Measurements from ENCODE around the gene SLC25A40.
"Not testable (repeated sequence)": the region's sequence is repeated elsewhere in the genome, so short reads cannot be mapped to it uniquely, and the experiment has no call there.

SLC25A40 gene

DNA sequence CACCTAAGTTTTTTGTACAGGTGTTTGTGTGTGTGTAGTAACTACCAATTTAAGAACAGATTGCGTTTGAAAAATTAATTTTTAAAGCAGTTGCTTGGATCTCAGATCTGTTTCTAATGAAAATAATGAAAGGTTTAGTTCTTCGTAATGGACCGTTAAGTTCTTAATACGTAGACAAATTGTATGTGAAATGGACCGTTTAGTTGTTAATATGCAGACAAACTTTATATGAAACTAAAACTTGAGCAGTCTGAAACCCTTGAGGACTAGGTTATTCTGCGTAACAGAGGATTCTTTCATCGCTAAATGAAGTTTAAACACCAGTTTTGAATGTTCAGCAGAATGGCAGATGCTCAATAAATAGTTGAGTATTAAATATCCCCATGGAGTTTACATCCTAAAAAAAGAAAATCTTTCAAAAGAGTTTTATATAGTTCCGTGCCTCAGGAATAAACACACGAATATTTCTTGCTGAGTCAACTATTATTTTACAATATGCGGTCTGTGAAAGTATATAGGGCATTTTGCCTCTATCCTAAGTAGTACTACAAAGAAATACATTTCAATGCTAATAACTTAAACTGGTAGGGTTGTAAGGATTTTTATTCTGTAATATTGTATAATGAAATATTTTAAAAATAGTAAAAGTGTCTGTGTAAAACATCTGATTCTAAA, 1.3 kb upstream of the SLC25A40 start:
- DNase-seq: no peak
- Mint-ChIP-seq H3K27me3 (no peaks in the 10 kb centered on the region), H3K4me3 (peak overlapping the region; percentile 97), H3K4me1 (ENCODE audit: low read depth) (peaks cover 54% of the 10 kb centered on the region), H3K27ac (peak overlapping the region; percentile 96), H3K36me3 (ENCODE audit: low read depth) (peaks cover 87% of the 10 kb centered on the region), H3K9me3 (peaks cover 3% of the 10 kb centered on the region)

DNA sequence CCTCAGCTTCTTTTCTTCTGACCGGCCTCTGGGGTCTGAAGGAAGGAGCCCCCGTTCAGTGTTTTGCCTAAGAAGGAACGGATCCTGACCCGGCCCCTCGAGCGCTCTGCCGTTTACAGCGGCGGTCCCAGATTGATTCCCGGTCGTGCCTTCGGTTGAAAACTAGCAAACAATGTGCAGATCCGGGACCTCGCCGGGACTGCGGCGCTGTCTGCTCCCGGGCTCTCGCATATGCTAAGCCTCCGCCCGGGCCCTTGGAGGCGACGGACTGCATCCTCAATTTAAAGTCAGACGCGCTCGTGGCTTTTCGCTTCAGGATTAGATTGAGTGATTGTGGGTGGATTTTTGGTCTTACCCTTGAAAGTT, 692 bp upstream of the SLC25A40 start:
- Mint-ChIP-seq H3K27me3 (no peaks in the 10 kb centered on the region), H3K9me3 (peaks cover 9% of the 10 kb centered on the region), H3K4me1 (ENCODE audit: low read depth) (peaks cover 56% of the 10 kb centered on the region), H3K4me3 (peak overlapping the region; percentile 97), H3K27ac (peak overlapping the region; percentile 96), H3K36me3 (ENCODE audit: low read depth) (peaks cover 87% of the 10 kb centered on the region)
- DNase-seq: peak; percentile 71

DNA sequence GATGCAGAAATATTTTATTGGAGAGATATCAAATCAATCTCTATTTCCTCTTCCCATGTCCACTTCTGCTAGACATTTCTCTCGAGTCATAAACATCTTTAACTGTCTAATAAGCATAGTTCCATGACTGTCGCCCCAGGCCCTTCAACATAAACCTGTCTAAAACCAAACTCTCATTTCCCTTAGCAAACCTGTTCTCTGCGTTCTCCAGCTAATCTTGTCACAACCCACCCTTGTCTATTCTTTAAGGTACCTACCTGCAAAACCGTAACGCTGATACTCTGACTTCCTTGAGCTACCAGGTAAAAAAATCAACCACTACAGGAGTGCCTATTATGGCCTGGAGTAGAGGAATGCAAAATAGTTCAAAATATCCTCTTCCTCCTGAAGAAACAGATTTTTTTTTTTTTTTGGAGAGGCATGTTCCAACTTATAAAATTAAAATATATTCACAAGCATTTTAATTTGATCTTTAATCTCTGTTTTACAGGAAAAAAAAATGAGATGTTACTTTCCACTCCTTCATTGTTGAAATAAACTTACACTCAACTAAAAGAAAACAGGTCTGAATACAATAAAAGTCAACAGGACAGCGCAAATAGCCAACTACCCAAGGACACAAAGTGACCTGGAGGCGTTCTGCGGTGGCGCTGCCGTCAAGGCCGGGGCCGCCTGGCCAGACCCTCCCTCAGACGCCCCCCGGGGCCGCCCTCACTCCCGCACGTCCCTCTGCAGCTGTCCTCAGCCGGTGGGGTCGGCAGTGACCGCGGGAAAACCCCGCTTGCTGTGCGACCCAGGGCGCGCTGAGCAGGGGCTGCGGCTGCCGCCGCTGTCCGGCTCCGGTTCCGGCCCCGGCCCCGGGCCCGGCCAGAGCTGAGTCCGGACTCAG, 765 bp downstream of the SLC25A40 start:
- peaks cover 48% of the 10 kb centered on the region for H3K4me1 Mint-ChIP-seq (ENCODE audit: low read depth)
- H3K27me3 Mint-ChIP-seq: no peaks in the 10 kb centered on the region
- H3K9me3 Mint-ChIP-seq: peaks cover 16% of the 10 kb centered on the region
- peak overlapping the region; percentile 97 for H3K4me3 Mint-ChIP-seq
- peaks cover 88% of the 10 kb centered on the region for H3K36me3 Mint-ChIP-seq (ENCODE audit: low read depth)
- peak overlapping the region; percentile 92 for H3K27ac Mint-ChIP-seq
- DNase-seq: no peak

DNA sequence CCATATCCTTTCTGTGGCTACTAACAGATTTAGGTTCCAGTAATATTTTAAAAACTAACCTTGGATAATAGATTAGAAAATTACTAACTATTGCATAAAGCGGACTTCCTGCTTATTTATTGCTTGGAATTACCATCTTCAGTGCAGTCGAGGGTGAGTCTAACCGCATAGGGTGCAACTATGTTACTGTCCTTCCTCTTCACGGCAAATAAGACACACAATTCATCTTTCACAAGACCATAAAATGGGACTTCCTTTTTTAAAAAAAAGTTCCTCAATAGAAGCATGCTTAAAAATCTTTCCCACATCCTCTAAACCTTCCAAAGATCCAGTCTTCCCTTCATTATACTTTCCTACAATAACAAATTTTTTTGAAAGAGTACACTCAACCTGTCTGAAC, 2.1 kb downstream of the SLC25A40 start:
- peaks cover 88% of the 10 kb centered on the region for H3K36me3 Mint-ChIP-seq (ENCODE audit: low read depth)
- H3K4me3 Mint-ChIP-seq: peak overlapping the region; percentile 97
- DNase-seq: no peak
- H3K27me3 Mint-ChIP-seq: no peaks in the 10 kb centered on the region
- H3K9me3 Mint-ChIP-seq: peaks cover 16% of the 10 kb centered on the region
- peaks cover 41% of the 10 kb centered on the region for H3K4me1 Mint-ChIP-seq (ENCODE audit: low read depth)
- peak overlapping the region; percentile 6 for H3K27ac Mint-ChIP-seq

DNA sequence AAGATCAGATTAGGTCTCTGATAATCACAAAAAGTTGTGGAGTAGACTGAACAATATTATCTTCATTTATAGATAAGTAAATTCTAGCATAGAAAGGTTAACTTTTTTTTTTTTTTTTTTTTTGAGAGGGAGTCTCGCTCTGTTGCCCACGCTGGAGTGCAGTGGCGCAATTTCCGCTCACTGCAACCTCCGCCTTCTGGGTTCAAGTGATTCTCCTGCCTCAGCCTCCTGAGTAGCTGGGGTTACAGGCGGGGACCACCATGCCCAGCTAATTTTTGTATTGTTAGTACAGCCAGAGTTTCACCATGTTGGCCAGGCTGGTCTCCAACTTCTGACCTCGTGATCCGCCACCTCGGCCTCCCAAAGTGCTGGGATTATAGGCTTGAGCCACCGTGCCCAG, 2.8 kb downstream of the SLC25A40 start:
- Mint-ChIP-seq H3K4me1 (ENCODE audit: low read depth) (peaks cover 34% of the 10 kb centered on the region), H3K36me3 (ENCODE audit: low read depth) (peaks cover 88% of the 10 kb centered on the region), H3K9me3 (peaks cover 16% of the 10 kb centered on the region)
- not testable (repeated sequence) for H3K4me3 Mint-ChIP-seq, H3K27ac Mint-ChIP-seq, H3K27me3 Mint-ChIP-seq, DNase-seq

DNA sequence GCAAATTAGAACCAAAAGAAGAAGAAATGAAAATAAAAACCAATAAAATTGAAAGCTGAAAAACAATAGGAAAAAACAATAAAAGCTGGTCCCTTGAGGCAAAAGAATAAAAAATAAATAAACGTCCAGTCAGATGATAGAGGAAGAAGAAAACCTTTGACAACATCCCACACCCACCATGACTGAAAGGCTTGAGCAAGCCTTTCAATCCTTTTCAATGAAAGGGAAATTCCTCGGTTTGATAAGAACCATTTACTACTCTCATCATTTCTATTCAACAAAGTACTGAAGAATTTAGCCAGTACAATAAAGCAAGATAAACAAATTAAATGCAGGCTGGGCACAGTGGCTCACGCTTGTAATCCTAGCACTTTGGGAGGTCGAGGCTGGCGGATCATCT, 3.8 kb downstream of the SLC25A40 start:
- Mint-ChIP-seq H3K4me1 (ENCODE audit: low read depth) (peaks cover 29% of the 10 kb centered on the region), H3K27ac (no peak overlapping the region), H3K4me3 (no peak overlapping the region), H3K27me3 (no peaks in the 10 kb centered on the region), H3K9me3 (peaks cover 19% of the 10 kb centered on the region), H3K36me3 (ENCODE audit: low read depth) (peaks cover 90% of the 10 kb centered on the region)
- DNase-seq: no peak

DNA sequence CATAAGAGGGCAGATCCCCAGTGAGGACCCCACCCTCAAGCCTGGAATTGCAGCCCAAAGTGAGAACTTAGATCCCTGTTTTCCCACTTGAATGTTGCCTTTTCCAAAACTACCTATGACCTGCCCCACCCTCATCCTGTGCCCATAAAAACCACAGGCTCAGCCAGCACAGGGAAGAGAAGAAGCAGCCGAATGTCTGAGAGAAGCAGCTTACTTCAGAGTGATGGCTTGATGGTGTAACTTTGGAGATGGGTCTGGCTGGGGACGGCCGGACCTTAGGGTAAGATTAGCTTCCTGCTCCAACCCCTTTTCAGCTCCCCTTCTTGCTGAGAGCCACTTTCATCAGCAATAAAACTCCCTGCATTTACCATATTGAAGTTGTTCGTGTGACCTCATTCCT, 5.7 kb downstream of the SLC25A40 start:
- no peak for DNase-seq
- no peak overlapping the region for H3K27ac Mint-ChIP-seq
- no peaks in the 10 kb centered on the region for H3K27me3 Mint-ChIP-seq
- H3K4me1 Mint-ChIP-seq (ENCODE audit: low read depth): peaks cover 29% of the 10 kb centered on the region
- no peak overlapping the region for H3K4me3 Mint-ChIP-seq
- H3K9me3 Mint-ChIP-seq: peaks cover 32% of the 10 kb centered on the region
- peaks cover 96% of the 10 kb centered on the region for H3K36me3 Mint-ChIP-seq (ENCODE audit: low read depth)

DNA sequence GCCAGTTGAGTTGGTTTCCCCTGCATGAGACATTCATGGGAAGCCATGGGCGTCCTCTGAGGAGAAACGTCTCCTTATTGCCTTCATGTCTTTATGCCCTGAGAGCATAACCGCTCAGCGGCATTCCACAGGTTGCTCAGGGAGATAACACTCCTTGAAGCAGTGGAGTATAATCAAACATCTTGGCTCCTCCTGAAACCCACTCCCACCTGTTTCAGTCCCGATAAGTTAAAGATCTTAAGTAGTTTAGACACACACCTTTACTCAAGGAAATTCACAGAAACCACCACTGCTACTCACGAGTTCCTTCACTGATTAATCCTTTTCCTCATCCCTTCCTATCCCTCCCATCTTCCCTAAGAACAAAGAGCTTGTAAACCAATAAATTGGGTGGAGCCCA, 9.6 kb downstream of the SLC25A40 start:
- H3K27ac Mint-ChIP-seq, DNase-seq, H3K4me3 Mint-ChIP-seq, H3K27me3 Mint-ChIP-seq: not testable (repeated sequence)
- H3K36me3 Mint-ChIP-seq (ENCODE audit: low read depth): peaks cover 87% of the 10 kb centered on the region
- peaks cover 11% of the 10 kb centered on the region for H3K4me1 Mint-ChIP-seq (ENCODE audit: low read depth)
- peaks cover 27% of the 10 kb centered on the region for H3K9me3 Mint-ChIP-seq

DNA sequence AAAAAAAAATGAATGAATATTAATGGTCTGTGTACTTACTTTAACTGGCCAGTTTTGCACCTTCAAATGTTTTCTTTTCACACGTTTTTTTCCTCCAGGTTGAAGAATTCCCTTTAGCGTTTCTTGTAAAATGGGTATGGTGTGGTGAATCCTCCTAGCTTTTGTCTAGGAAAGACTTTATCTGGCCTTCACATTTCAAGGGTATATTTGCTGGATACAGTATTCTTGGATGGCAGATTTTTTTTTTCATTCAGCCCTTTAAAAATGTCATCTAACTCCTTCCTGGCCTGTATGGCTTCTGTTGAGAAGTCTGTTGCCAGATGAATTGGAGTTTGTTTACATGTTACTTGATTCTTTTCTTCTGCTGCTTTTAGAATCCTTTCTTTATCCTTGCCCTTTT, 10.1 kb downstream of the SLC25A40 start:
- Mint-ChIP-seq H3K27me3 (no peaks in the 10 kb centered on the region), H3K9me3 (peaks cover 25% of the 10 kb centered on the region), H3K36me3 (ENCODE audit: low read depth) (peaks cover 82% of the 10 kb centered on the region), H3K27ac (no peak overlapping the region), H3K4me3 (no peak overlapping the region), H3K4me1 (ENCODE audit: low read depth) (peaks cover 10% of the 10 kb centered on the region)
- DNase-seq: no peak

DNA sequence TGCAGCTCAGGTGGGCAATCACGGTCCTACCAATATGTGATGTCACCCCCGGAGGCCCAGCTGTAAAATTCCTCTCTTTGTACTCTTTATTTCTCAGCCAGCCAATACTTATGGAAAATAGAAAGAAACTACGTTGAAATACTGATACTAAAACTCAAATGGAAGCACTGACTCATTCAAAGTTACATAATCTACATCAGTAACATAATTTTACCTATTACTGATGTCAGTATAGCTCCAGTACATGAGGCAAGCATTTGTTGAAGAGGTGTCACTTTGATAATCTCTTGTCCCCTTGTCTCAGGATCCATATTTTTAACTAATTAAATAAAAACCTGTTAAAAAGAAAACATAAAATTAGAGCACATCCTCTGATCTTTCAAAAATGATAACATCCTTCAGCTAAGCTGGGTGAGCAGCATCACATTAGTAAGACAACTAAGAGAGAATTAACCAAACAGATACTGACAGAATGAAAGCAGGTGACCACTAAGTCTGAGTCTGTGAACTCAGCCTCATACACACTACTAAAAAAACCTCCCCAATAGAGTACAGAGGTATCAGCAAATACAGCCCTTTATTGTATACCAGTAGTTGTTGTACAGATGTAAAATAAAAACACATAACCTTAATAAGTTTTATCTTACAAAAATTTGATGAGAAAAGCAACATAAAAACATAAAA, 17.6 kb downstream of the SLC25A40 start:
- Mint-ChIP-seq H3K27ac (peak overlapping the region; percentile 71), H3K9me3 (no peaks in the 10 kb centered on the region), H3K36me3 (ENCODE audit: low read depth) (peaks cover 71% of the 10 kb centered on the region), H3K27me3 (no peaks in the 10 kb centered on the region), H3K4me3 (no peak overlapping the region), H3K4me1 (ENCODE audit: low read depth) (peaks cover 21% of the 10 kb centered on the region)
- no peak for DNase-seq

DNA sequence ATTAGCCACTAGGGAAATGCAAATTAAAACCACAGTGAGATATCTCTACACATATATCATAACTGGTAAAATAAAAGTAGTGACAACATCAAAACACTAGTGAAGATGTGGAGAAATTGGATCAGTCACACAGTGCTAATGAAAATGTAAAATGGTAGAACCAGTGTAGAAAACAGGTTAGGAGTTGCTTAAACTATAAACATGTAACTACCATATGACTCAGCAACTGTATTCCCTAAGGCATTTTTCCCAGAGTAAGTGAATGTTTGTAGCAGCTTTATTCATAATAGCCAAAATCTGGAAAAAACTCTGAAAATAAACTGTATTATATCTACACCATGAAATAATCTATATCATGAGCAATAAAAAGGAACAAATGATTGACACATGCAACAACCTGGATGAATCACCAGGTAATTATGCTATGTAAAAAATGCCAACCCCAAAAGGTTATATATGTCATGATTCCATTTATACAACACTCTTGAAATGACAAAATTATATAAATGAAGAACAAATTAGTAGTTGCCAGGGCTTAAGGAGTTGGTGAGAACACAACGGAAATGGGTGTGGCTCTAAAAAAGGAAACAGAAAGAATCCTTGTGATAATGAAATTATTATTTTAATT, 22.8 kb downstream of the SLC25A40 start:
- Mint-ChIP-seq H3K36me3 (ENCODE audit: low read depth) (peaks cover 83% of the 10 kb centered on the region), H3K4me1 (ENCODE audit: low read depth) (peaks cover 15% of the 10 kb centered on the region), H3K27me3 (no peaks in the 10 kb centered on the region), H3K9me3 (no peaks in the 10 kb centered on the region), H3K4me3 (no peak overlapping the region), H3K27ac (no peak overlapping the region)
- DNase-seq: no peak

DNA sequence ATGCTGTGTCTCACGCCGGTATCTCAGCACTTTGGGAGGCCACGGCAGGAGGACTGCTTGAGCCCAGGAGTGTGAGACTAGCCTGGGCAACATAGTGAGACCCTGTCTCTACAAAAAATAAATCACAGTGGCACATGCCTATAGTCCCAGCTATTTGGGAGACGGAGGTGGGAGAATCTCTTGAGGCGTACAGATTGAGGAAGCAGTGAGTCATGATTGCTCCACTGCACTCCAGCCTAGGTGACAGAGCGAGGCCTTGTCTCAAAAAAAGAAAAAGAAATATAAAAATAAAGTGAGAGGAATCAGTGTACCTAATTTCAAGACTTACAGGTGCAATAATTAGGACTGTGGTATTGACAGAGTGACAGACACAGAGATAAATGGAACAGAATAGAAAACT, 23.9 kb downstream of the SLC25A40 start:
- Mint-ChIP-seq H3K9me3 (no peaks in the 10 kb centered on the region), H3K27ac (no peak overlapping the region), H3K36me3 (ENCODE audit: low read depth) (peaks cover 75% of the 10 kb centered on the region), H3K4me3 (no peak overlapping the region), H3K27me3 (no peaks in the 10 kb centered on the region), H3K4me1 (ENCODE audit: low read depth) (peaks cover 12% of the 10 kb centered on the region)
- DNase-seq: no peak

DNA sequence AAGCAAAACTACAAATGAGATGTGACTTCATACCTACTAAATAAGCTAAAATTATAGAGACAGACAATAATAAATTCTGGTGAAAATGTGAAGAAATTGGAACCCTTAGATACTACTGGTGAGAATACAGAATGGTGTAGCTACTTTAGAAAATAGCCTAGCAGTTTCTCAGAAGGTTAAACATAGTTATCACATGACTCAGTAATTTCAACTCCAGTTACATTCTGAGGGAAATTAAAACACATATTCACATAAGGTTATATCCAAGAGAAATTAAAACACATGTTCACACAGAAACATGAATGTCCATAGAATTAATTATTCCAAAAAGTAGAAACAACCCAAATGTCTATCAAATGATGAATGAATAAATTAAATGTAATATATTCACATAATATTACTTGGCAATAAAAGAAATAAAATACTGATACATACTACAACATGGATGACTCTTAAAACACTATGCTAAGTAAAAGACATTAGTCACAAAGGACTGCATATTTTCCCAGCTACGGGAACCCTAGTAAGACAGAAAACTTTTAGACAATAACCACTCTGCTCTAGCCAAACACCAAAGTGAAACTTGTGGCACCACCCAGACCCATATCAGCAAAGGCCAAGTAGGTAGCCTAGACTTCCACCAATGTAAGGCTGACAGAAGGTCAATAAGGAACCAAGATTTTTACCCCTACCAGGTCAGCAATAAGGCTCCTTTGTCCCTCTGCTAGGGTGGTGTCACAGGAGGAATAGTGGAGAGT, 25.1 kb downstream of the SLC25A40 start:
- Mint-ChIP-seq H3K4me1 (ENCODE audit: low read depth) (peaks cover 12% of the 10 kb centered on the region), H3K4me3 (no peak overlapping the region), H3K27me3 (no peaks in the 10 kb centered on the region), H3K9me3 (no peaks in the 10 kb centered on the region), H3K27ac (no peak overlapping the region), H3K36me3 (ENCODE audit: low read depth) (peaks cover 75% of the 10 kb centered on the region)
- DNase-seq: no peak

DNA sequence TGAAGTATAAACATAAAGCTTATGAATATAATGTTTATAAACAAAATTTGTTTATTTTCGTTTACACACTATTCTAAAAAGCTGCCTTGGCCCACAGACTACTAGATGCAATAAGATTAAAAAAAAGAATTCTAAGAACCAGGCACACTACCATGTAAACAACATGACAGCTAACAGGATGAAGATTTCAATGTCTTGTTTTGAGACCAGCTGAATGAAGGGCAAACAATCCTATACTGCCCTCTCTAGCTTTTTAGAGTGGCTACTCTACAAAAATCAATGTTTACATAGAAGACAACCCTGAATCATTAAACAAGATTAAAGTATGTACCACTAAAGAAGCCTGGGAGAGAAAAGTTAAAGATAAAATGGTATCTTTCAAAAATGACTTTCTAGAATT, 38.6 kb downstream of the SLC25A40 start:
- peaks cover 46% of the 10 kb centered on the region for H3K36me3 Mint-ChIP-seq (ENCODE audit: low read depth)

More for the DNA sequence above, 38.6 kb downstream of the SLC25A40 start:
- Mint-ChIP-seq H3K27me3 (no peaks in the 10 kb centered on the region), H3K4me1 (ENCODE audit: low read depth) (no peaks in the 10 kb centered on the region), H3K4me3 (no peak overlapping the region), H3K27ac (no peak overlapping the region), H3K9me3 (no peaks in the 10 kb centered on the region)
- DNase-seq: no peak

All from activated T-cell treated with anti-CD3 and anti-CD28 coated beads, Interleukin-2, amount 50 U/mL, for 24 hours (primary cell).